HG02588 (cell line): ENCODE measurements around the gene CHFR.
"Not testable (repeated sequence)": the region's sequence is repeated elsewhere in the genome, so short reads cannot be mapped to it uniquely, and the experiment has no call there.

Experiments
- ATAC-seq: cut with Tn5 transposase; IDR thresholded peaks from one replicate; pipeline ENCODE4 v1.9.1; 2021; ENCODE audit warnings: mild to moderate bottlenecking, moderate library complexity; ENCODE audit not compliant: unreplicated experiment

CHFR gene, protein sequence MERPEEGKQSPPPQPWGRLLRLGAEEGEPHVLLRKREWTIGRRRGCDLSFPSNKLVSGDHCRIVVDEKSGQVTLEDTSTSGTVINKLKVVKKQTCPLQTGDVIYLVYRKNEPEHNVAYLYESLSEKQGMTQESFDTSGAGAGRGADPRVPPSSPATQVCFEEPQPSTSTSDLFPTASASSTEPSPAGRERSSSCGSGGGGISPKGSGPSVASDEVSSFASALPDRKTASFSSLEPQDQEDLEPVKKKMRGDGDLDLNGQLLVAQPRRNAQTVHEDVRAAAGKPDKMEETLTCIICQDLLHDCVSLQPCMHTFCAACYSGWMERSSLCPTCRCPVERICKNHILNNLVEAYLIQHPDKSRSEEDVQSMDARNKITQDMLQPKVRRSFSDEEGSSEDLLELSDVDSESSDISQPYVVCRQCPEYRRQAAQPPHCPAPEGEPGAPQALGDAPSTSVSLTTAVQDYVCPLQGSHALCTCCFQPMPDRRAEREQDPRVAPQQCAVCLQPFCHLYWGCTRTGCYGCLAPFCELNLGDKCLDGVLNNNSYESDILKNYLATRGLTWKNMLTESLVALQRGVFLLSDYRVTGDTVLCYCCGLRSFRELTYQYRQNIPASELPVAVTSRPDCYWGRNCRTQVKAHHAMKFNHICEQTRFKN

DNA sequence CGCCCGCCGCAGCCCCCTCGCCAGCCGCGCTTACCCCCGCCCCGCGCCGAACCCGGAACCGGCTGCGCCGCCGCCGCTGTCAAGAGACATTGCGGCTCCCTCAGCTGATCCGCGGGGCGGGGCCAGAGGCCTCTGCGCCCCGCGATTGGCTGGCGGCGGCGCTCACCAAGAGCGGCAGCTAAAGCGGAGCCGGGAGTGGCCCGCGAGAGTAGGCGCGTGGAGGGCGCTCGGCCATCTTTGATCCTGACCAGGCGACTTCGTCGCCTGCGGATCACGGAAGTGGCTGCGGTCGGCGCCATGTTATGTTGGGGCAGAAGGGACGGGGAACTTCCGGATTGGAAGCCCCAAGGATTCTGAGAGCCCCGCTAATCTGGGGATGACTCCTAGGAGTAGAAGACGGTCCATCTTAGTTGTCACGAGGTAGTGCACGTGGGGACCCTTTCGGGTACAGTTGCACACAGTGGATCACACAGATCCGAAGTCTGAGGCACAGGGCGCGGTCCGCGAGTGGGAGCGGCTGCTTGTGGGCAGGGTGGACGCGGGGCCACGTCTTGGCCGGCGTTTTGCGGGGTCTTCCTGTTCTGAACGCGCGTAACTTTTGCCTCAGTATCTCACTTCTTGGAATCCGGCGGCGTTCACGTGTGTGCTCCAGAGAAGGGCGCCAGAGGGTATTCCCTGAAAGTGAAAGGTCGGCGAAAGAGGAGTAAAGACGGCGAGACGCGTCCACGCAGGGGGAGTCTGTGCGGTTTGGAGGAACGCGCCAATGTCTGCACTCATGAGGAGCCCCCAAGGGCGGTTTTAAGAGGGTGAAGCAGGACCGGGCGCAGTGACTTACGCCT, at the start of gene CHFR:
Gene CHFR, minus strand, starts transcription at position 93 of the 839 bp plus-strand sequence. CDS start 277 bp downstream, outside the sequence.
- peak; percentile 98 for ATAC-seq

DNA sequence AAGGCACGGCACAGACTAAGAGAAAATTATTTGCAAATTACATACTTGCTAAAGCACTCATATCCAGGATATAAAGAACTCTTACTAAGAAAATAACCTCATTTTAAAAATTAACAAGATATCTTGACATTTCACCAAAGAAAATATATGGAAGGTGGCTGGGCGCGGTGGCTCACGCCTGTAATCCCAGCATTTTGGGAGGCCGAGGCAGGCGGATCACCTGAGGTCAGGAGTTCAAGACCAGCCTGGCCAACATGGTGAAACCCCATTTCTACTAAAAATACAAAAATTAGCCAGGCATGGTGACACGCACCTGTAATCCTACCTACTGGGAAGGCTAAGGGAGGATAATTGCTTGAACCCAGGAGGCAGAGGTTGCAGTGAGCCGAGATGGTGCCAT, 49.5 kb upstream of the CHFR start:
- not testable (repeated sequence) for ATAC-seq

DNA sequence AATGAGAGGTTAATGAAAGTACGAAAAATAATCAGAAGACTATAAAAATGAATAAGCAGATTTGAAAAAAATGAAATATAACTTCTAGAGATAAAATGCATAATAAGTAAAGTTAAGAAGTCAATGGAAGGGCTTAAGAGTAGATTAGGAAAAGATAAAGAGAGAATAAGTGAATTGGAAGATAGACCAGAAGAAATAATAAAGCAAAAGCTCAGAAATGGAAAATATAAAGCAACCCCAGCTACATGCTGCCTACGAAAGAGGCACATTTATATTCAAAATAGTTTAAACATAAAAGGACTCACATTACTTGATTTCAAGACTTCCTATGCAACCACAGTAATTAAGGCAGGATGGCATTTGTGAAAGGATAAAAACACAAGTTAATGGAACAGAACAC, 48.8 kb upstream of the CHFR start:
- ATAC-seq, result no peak

DNA sequence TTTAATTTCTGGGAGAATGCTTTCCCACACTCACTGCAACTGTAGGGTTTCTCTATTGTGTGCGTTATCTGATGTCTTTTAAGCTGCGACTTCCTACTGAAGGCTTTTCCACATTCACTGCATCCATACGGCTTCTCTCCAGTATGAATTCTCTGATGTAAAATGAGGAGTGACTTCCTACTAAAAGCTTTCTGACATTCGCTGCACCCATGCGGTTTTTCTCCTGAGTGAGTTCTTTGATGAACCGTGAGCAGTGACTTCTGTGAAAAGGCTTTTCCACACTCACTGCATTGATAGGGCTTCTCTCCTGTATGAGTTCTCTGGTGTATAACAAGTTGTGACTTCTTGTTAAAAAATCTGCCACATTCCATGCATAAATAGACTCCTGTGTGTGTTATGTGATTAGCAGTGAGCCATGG, 39.0 kb upstream of the CHFR start:
- ATAC-seq, result no peak

DNA sequence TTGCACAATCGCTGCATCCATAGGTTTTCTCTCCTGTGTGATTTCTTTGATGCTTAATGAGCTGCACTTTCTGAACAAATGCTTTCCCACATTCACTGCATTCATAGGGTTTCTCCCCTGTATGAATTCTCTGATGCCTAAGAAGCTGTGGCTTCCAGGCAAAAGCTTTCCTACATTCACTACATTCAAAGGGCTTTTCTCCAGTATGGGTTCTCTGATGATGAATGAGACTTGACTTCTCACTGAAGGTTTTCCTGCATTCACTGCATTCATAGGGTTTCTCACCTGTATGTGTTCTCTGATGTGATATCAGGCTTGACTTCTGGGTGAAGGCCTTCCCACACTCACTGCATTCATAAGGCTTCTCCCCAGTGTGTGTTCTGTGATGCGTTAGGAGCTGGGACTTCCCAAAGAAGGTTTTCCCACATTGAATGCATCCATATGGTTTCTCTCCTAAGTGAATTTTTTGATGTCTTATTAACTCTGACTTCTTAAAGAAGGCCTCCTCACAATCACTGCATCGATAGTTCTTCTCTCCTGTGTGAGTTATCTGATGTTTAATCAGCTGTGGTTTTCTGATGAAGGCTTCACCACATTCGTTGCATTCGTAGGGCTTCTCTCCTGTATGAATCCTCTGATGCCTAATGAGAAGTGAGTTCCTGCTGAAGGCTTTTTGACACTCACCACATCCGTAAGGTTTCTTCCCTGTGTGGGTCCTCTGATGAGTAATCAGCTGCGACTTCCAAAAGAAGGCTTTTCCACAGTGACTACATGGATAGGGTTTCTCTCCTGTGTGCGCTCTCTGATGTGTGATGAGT, 38.4 kb upstream of the CHFR start:
- no peak for ATAC-seq

DNA sequence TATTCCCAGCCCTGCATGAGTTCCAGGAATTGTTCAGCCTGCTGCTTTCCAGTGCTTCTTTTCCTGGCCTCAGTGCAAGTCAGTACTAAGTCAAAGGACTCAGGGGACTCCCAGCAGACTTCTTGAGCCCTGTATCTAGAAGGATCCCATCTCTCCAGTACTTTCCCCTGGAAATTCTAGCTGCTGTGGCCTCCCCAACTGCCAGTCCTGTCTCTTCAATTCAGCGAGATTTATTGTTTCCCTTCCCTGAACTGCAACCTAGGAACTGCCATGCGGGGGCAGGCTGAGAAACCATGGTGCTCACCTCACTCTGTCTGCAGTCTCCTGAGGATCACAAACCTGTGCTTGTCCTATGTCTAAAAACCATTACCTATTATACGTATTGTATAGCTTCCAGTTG, 37.0 kb upstream of the CHFR start:
- no peak for ATAC-seq

DNA sequence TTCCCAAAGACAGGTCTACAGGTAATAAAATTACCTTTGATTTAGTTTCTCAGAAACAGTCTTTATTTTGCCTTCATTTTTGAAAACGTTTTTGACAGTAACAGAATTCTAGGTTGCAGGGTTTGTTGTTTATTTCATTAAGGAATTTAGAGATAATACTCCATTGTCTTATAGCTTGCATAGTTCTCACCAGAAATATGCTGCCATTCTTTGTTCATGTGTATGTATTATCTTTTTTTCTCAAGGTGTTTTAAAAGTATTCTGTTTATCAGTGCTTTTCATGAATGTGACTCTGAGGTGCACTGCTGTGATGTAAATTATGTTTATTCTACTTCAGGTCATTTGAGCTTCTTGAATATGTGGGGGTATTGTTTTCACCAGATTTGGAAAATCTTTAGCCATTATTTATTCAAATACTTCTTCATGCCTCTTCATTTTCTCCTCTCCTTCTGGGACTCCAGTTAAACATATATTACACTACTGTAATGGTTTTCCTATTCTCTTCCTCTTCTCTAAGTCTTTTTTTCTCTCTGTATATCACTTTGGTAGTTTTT, 36.0 kb upstream of the CHFR start:
- no peak for ATAC-seq

DNA sequence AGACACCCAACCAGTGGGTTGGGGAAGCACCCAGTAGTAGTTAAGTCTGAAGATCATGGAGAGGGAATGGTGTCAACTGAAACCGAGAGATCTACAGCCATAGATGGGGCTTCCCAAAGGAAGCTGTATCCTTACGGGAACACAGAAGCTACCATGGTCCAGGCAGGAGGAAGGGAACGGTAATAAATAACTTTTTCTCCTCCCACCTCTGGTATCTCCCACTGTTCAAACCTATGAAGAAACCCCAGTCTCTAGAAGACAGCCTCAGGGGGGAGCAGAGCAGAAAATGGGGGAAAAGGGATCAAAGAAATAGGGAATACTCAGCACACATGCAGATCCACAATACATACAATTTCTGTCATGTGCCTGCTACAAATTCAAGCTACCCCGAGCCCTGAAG, 35.3 kb upstream of the CHFR start:
- ATAC-seq, result no peak

DNA sequence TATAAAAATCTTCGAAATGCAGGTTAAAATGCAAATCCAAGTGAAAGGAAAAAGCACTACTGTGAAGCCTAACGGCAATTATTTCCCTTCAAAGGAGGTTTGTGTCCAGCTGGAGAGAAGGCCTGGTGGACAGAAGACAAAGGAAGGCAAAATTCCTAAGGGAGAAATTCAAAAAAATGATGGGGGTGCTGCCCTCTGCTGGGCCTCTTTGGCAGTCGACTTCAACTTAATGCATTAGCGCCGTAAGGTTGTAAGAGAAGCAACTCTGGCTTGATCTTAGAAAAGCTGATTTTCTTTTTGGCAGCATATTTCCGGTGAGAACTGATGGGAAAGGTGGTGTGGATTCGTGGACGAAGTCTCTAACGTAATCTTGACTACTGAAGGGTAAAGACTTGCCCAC, 34.3 kb upstream of the CHFR start:
- no peak for ATAC-seq

DNA sequence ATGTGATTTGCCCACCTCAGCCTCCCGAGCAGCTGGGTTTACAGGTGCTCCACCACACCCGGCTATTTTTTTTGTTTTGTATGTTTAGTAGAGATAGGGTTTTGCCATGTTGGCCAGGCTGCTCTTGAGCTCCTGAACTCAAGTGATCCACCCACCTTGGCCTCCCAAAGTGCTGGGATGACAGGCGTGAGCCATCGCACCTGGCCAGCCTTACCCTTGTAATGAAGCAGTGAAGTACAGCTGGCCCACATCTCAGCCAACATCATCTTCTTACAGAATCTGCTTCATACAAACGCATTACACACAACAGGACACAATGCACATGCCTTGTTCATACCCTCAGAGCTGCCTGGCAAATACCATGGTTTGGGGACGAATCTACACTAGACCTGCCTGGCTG, 31.3 kb upstream of the CHFR start:
- no peak for ATAC-seq

DNA sequence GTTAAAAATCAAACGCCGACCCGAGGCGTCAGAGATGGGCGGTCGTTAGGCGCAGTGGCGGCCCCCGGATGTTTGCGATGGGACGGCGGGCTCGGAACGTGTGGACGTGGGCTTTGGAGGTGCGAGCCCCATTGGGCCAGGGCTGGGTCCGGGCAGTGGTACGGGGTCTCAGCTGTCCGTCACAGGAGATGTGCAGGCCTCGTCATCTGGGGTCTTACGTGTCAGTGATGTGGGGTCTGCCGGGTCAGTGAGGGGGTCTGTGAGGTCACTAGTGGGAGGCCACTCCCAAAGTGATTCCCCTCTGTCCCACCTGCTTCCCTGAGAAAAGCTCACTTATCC, 21.6 kb upstream of the CHFR start:
- ATAC-seq, result no peak

DNA sequence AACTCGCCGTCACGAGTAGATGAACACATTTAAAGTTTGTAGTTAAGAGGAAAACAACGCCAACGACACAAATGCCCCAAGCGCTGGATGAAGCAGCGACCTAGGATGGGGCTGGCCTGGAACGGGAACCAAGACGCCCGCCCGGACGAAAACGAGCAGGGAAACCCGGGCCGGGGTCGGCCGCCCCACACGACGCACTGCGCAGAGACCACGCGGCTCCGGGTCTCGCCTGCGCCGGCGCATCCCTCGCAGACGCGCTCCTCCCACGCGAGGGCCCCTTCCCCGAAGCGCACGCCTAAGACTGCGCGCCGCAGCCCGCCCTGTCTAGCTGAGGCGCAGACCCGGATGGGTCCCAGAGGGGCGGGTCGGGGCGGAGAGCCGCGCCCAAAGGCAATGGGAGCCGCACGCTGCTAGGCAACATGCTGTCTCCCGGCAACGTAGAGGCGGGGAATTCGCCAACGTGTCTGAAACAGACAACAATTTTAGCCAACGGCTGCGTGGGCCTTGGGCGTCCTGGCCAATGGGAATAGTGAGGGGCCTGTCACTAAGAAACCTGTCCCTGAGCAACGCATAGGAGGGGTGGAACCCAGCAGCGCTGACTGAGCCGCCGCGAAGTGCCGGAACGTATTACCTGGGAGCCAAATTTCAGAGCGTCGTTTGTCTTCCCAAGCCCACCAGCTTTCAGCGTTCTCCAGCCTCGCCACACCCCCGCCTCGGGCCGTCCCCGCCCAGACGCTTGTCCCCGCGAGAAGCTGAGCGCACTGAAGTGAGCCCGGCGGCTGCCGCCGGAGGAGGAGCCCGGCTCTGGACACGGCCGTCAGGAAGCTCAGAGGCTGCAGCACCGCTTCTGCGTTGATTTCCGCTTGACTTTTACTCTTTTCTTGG, 21.0 kb upstream of the CHFR start:
- ATAC-seq, result peak; percentile 87

DNA sequence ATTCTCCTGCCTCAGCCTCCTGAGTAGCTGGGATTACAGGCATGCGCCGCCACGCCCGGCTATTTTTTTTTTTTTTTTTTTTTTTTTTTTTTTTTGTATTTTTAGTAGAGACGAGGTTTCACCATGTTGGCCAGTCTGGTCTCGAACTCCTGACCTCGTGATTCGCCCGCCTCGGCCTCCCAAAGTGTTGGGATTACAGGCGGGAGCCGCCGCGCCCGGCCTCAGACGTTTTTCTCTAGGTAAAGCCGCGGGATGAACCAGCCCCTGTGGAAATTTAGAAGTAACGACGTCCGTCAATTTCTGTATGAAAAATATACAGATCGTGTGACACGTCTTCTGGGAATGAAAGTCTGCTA, 20.4 kb upstream of the CHFR start:
- not testable (repeated sequence) for ATAC-seq

DNA sequence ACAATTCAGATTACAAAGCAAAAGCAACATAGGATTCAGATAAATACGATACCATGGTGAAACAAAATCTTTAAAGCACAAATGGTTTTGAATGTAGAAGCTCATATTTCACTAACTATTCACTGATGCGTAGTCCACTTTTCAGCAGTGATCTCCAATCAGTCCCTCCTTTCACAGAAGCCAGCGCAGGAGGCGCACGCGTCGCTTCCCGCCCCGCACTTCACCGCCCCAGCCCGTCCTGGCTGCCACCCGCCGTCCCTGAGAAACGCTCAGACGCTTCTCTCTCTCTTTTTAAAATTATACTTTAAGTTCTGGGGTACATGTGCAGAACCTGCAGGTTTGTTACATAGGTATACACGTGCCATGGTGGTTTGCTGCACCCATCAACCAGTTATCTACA, 19.8 kb upstream of the CHFR start:
- ATAC-seq, result no peak

DNA sequence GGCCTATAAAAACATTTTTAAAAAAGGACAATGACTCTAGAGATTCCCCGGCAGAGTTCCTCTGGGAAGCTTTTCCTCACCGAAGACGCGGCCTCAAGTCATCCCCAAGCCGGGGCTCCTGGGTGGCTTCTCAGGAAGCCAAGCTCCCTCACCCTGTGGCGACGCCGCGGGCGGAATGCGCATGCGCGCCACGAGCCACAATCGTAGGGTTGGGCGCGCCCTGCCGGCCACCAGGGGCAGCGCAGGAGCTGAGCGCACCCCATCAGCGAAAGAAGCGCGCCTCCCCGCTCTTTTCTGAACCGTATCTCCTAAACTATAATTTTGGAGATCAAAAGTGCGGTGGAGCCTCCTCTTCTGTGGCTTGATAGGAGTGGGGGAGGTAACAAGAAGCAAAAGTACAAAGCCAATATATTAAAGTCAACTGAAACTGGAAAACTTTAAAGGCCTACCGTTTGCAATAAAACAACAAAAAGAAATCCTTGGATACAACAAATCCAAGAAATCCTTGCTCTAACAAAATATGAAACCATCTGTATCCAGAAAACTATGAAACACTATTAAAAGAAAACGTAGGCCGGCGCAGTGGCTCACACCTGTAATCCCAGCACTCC, 17.4 kb upstream of the CHFR start:
- no peak for ATAC-seq

DNA sequence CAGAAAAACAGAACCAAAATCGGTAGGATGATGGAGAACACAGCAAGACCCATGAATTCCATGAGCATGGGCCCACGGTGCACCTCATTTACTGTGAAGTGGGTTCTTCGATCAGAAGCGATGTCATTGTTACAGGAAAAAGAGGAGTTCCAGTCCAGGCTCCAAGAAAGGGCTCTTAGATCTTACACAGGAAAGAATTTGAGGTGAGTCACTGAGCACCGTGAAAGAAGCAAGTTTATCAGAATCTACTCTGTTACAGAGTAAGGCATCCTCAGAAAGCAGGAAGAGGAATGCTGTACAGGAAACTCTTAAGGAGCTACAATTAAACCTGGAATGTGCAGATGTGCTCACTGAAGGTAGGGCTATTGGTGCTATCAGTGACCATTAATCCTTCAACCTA, 11.6 kb upstream of the CHFR start:
- no peak for ATAC-seq

DNA sequence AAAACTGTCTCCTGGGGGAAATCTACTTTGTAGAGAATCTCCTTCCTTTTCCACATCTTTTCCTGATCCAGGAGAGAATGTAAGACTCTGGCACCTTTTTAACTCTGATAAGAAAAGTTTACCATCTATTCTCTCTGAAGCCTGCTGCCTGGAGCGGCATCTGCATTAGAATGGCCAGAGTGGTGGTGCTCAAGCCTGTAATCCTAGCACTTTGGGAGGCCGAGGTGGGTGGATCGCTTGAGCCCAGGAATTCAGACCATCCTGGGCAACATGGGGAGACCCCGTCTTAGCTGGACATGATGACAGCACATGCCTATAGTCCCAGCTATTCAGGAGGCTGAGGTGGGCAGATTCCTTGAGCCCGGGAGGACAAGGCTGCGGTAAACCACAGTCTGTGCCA, 1.4 kb upstream of the CHFR start:
- no peak for ATAC-seq

DNA sequence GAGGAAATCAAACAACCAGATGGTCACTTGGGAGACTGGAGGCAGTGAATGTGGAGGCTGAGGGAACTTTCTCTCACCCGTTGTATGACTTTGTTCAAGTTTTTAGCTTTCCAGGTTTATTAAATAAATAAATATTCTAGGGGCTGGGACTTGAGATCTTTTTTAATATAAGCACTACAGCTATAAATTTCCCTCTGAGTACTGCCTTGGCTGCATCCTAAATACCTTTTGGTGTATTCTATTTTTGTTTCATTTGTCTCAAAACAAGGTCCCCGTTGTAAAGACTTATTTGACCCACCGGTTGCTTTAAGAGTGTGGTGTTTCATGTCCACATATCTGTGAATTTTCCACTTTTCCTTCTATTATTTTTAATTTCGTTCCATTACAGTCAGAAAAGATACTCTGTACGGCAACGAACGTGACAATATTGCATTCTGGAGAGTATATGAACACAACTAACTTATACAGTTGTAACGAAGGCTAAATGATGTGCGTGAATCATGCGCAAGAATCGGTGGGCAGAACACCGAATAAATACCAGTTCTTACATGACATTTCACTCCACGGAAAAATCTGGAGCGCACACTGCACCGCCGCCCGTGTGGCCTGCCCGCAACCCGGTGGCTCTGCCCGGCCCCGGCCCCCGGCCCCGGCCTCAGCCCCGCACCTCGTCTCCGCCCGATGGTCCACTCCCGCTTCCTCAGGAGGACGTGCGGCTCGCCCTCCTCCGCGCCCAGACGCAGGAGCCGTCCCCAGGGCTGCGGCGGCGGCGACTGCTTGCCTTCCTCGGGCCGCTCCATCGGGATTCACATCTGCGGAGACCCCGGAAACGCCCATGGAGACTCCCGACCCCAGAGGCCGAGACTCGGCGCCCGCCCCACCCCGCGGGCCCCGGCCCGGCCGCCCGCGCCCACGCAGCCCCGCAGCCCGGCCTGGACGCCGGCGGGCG, 602 bp downstream of the CHFR start:
- peak; percentile 25 for ATAC-seq
